HCT116 (cell line): ENCODE results near the gene CACNA1C. TPM values are rescaled to one million over a fixed set of nuclear protein-coding genes. Genes with fewer than 3 reads are reported as not detected.

ENCODE experiments used
- ATAC-seq: fragments of 200-7000 bp; cut with Tn5 transposase; 2 replicates; pipeline ENCODE4 v1.9.1; 2020; ENCODE audit warnings: mild to moderate bottlenecking, moderate library complexity
- BruUV-seq: library from RNA; stranded (reverse); fragments of 400-500 nt; replicated peaks from 2 replicates; lab custom pipeline; 2021; lab: Mats Ljungman, UMichigan
- CTCF ChIA-PET: fragments of 300-600 bp; sonication (Branson Sonifier 250); formaldehyde crosslinking; loops from one replicate; lab custom pipeline; 2021; ENCODE audit warnings: antibody characterized with exemption; lab: Charles Lee
- POLR2A ChIA-PET: fragments of 300-600, 350-600 bp; sonication (Branson Sonifier 250); formaldehyde crosslinking; loops from one replicate; lab custom pipeline; 2021; ENCODE audit warnings: antibody characterized with exemption; lab: Charles Lee
- RAD21 ChIA-PET, 2 experiments: fragments of 300-600 bp; sonication (Branson Sonifier 250); formaldehyde crosslinking; loops; one replicate each; lab custom pipeline; 2023; ENCODE audit warnings: low total read pairs in 2 of 2; ENCODE audit not compliant: uncharacterized antibody in 2 of 2, unreplicated experiment in 2 of 2, low non-redundant PET in 1 of 2; lab: Charles Lee
- DNase-seq: peaks from one replicate; pipeline ENCODE4 v3.0.0-alpha.2; 2010; ENCODE audit warnings: low read depth, low spot score
- H2AFZ ChIP-seq: fragments of 200-600 bp; shearing (Covaris generic), sonication (generic); 2 replicates; pipeline ENCODE4 v1.6.1; 2017; ENCODE audit warnings: low read depth, mixed run types, mixed read lengths, antibody characterized with exemption, low read length; ENCODE audit not compliant: poor library complexity, severe bottlenecking
- H3K27ac ChIP-seq: 2 replicates; pipeline ENCODE4 v1.5.1; 2012; ENCODE audit warnings: low read depth, low read length
- H3K27me3 ChIP-seq: fragments of 200-600 bp; sonication (generic); 2 replicates; pipeline ENCODE4 v1.6.1; 2016; ENCODE audit warnings: mixed run types, low read length, mixed read lengths; ENCODE audit not compliant: insufficient read depth
- H3K36me3 ChIP-seq, 2 experiments: fragments of 200-500 bp in 1 of 2; fragments of 200-600 bp in 1 of 2; sonication (Bioruptor generic) in 1 of 2; sonication (generic) in 1 of 2; 2 replicates each; pipeline versions ENCODE4 v1.5.1 to v1.6.1; 2014 to 2016; ENCODE audit warnings: low read length in 2 of 2, inconsistent platforms in 1 of 2, mixed read lengths in 1 of 2, mixed run types in 1 of 2; ENCODE audit not compliant: insufficient read depth in 2 of 2, control insufficient read depth in 1 of 2
- H3K4me1 ChIP-seq, 2 experiments: fragments of 200-600 bp in 1 of 2; sonication (generic) in 1 of 2; 2 replicates each; pipeline versions ENCODE4 v1.5.1 to v1.6.1; 2012 to 2017; ENCODE audit warnings: low read length in 2 of 2, inconsistent platforms in 1 of 2, mild to moderate bottlenecking in 1 of 2, mixed read lengths in 1 of 2, mixed run types in 1 of 2, moderate library complexity in 1 of 2; ENCODE audit not compliant: insufficient read depth in 2 of 2, control insufficient read depth in 1 of 2
- H3K4me2 ChIP-seq: fragments of 200-600 bp; sonication (generic); 2 replicates; pipeline ENCODE4 v1.6.1; 2017; ENCODE audit warnings: mixed run types, low read length, mixed read lengths
- H3K4me3 ChIP-seq, 2 experiments: fragments of 200-600 bp in 1 of 2; sonication (generic) in 1 of 2; replicated peaks in 1 of 2; 2 replicates each; pipeline ENCODE4 v1.5.1; 2011 to 2016; ENCODE audit warnings: low read length in 2 of 2, control low read depth in 1 of 2, low read depth in 1 of 2, mild to moderate bottlenecking in 1 of 2, mixed read lengths in 1 of 2, mixed run types in 1 of 2
- H3K79me2 ChIP-seq: fragments of 200-600 bp; sonication (generic); 2 replicates; pipeline ENCODE4 v1.6.1; 2017; ENCODE audit warnings: mild to moderate bottlenecking, mixed run types, low read length, moderate library complexity, mixed read lengths; ENCODE audit not compliant: insufficient read depth
- H3K9ac ChIP-seq: fragments of 200-600 bp; sonication (generic); 2 replicates; pipeline ENCODE4 v1.6.1; 2016; ENCODE audit warnings: low read length, mixed read lengths
- H3K9me2 ChIP-seq: fragments of 200-600 bp; sonication (generic), shearing (Covaris generic); 2 replicates; pipeline ENCODE4 v1.6.1; 2017; ENCODE audit warnings: mixed run types, mild to moderate bottlenecking, moderate library complexity; ENCODE audit not compliant: insufficient read depth
- H3K9me3 ChIP-seq, 2 experiments: fragments of 200-500 bp in 1 of 2; fragments of 200-600 bp in 1 of 2; sonication (Bioruptor generic) in 1 of 2; sonication (generic) in 1 of 2; 2 replicates each; pipeline ENCODE4 v1.6.1; 2014 to 2017; ENCODE audit warnings: low read length in 2 of 2, mixed read lengths in 2 of 2, inconsistent platforms in 1 of 2, low read depth in 1 of 2, mild to moderate bottlenecking in 1 of 2, mixed run types in 1 of 2, moderate library complexity in 1 of 2; ENCODE audit not compliant: control insufficient read depth in 1 of 2, insufficient read depth in 1 of 2
- H4K20me1 ChIP-seq: fragments of 200-600 bp; sonication (generic), shearing (Covaris generic); 2 replicates; pipeline ENCODE4 v1.6.1; 2017; ENCODE audit warnings: mixed run types, mild to moderate bottlenecking, moderate library complexity; ENCODE audit not compliant: insufficient read depth
- CBX3 ChIP-seq: IDR thresholded peaks from 2 replicates; pipeline ENCODE4 v1.6.1; 2012; ENCODE audit warnings: low read depth
- CEBPB ChIP-seq: IDR thresholded peaks from 2 replicates; pipeline ENCODE4 v1.6.1; 2012; ENCODE audit warnings: low read depth
- EGR1 ChIP-seq: IDR thresholded peaks from 2 replicates; pipeline ENCODE4 v1.6.1; 2012; ENCODE audit warnings: low read depth
- ELF1 ChIP-seq: IDR thresholded peaks from 2 replicates; pipeline ENCODE4 v1.6.1; 2012; ENCODE audit warnings: low read depth, borderline replicate concordance
- EZH2 ChIP-seq: fragments of 200-600 bp; sonication (generic); IDR thresholded peaks from 2 replicates; pipeline ENCODE4 v1.6.1; 2017; ENCODE audit warnings: antibody characterized with exemption, mixed run types
- EZH2phosphoT487 ChIP-seq: fragments of 200-600 bp; IDR thresholded peaks from 2 replicates; pipeline ENCODE4 v1.6.1; 2018; ENCODE audit warnings: antibody characterized with exemption, borderline replicate concordance
- FOSL1 ChIP-seq: IDR thresholded peaks from 2 replicates; pipeline ENCODE4 v1.6.1; 2012; ENCODE audit warnings: low read depth
- POLR2A ChIP-seq: IDR thresholded peaks from 2 replicates; pipeline ENCODE4 v1.7.0; 2011; ENCODE audit warnings: borderline replicate concordance; ENCODE audit not compliant: insufficient read depth, insufficient read length; ENCODE audit errors: extremely low read depth
- POLR2AphosphoS5 ChIP-seq: IDR thresholded peaks from 2 replicates; pipeline ENCODE4 v1.6.1; 2011; ENCODE audit warnings: mild to moderate bottlenecking, low read depth, low read length, moderate library complexity
- RAD21 ChIP-seq: IDR thresholded peaks from 2 replicates; pipeline ENCODE4 v1.6.1; 2012; ENCODE audit warnings: low read depth, mild to moderate bottlenecking
- SIN3A ChIP-seq: IDR thresholded peaks from 2 replicates; pipeline ENCODE4 v1.6.1; 2012; ENCODE audit warnings: low read depth
- SP1 ChIP-seq: IDR thresholded peaks from 2 replicates; pipeline ENCODE4 v1.6.1; 2012; ENCODE audit warnings: low read depth
- SRF ChIP-seq: IDR thresholded peaks from 2 replicates; pipeline ENCODE4 v1.6.1; 2012; ENCODE audit warnings: low read depth
- TCF7L2 ChIP-seq: IDR thresholded peaks from 2 replicates; pipeline ENCODE4 v1.7.0; 2011; ENCODE audit warnings: borderline replicate concordance, inconsistent platforms; ENCODE audit not compliant: insufficient read depth, insufficient read length; ENCODE audit errors: extremely low read depth
- YY1 ChIP-seq: IDR thresholded peaks from 2 replicates; pipeline ENCODE4 v1.6.1; 2011; ENCODE audit warnings: low read length, low read depth, moderate library complexity, mild to moderate bottlenecking; ENCODE audit not compliant: insufficient replicate concordance; ENCODE audit errors: extremely low read depth
- ZBTB33 ChIP-seq: IDR thresholded peaks from 2 replicates; pipeline ENCODE4 v1.6.1; 2011; ENCODE audit warnings: mild to moderate bottlenecking, low read length, moderate library complexity; ENCODE audit not compliant: insufficient replicate concordance; ENCODE audit errors: extremely low read depth
- ZNF274 ChIP-seq: fragments of 200-500 bp; sonication (Bioruptor generic); IDR thresholded peaks from 2 replicates; pipeline ENCODE4 v1.6.1; 2014; ENCODE audit warnings: mild to moderate bottlenecking, low read depth, low read length, inconsistent platforms
- intact Hi-C: fragments of 100-400 bp; cut with micrococcal nuclease; formaldehyde crosslinking; loops from 2 replicates; pipeline ENCODE4 v1.10.0; 2022
- total RNA-seq: library from RNA; stranded (reverse); gene quantifications from one replicate; pipeline ENCODE4 v1.2.1, GENCODE V29; 2021; ENCODE audit not compliant: unreplicated experiment
- TF ChIP-seq, protein P1 (sequence below): IDR thresholded peaks from 2 replicates; pipeline ENCODE4 v1.6.1; 2012
- TF ChIP-seq, protein P2 (sequence below): IDR thresholded peaks from 2 replicates; pipeline ENCODE4 v1.6.1; 2012

CACNA1C gene
- total RNA-seq, 1 experiment from 2014 or later, result 0.05 TPM

GRCh38 chr12:2523844-2524243 lies 471.1 kb downstream of the CACNA1C start:
- CTCF ChIA-PET, result no interaction called here
- no peak overlapping the region for H3K4me3 ChIP-seq
- no peak overlapping the region for H3K27ac ChIP-seq
- no peaks in the 10 kb centered on the region for H3K79me2 ChIP-seq
- no peaks in the 10 kb centered on the region for H3K4me1 ChIP-seq
- TF ChIP-seq RAD21 (no peak), SP1 (no peak), CEBPB (no peak), EGR1 (no peak), POLR2AphosphoS5 (no peak), POLR2A (no peak), EZH2phosphoT487 (no peak), SIN3A (no peak), YY1 (no peak)
- ATAC-seq (no peak), DNase-seq (no peak)
- POLR2A ChIA-PET, result no interaction called here
- peaks cover 11% of the 10 kb centered on the region; the same call in 1 of the 2 replicates for H3K27me3 ChIP-seq
- intact Hi-C loops, result no loop called here
- no peak overlapping the region for H3K4me2 ChIP-seq
- H4K20me1 ChIP-seq, result no peaks in the 10 kb centered on the region
- no peak overlapping the region for H3K9ac ChIP-seq
- no peaks in the 10 kb centered on the region for H3K9me2 ChIP-seq
- no peak overlapping the region for H2AFZ ChIP-seq
- no peaks in the 10 kb centered on the region for H3K36me3 ChIP-seq
- RAD21 ChIA-PET, result no interaction called here
- no peaks in the 10 kb centered on the region for H3K9me3 ChIP-seq
- BruUV-seq, result no TSS peak

DNA sequence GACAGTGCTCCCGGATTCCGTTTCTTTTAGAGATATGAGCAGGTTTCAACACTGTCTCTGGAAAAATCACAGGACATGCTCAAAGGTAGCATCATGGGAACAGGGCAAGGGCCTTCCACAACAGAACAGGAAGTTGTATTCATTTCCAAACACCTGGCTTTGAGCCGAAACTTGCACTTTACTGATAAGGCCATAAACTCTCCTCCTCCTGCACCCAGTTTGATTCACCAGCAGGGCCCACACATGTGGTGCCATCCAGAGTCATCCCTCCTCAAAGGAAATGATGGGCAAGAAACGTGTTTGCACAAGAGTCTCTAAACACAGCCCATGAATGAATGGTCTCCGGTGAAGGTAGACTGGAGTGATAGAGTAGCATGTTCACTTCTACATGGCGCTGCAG lies 473.6 kb downstream of the CACNA1C start:
- Histone ChIP-seq H2AFZ (no peak overlapping the region), H4K20me1 (no peaks in the 10 kb centered on the region), H3K36me3 (no peaks in the 10 kb centered on the region), H3K27ac (no peak overlapping the region), H3K9ac (no peak overlapping the region), H3K9me3 (no peaks in the 10 kb centered on the region), H3K79me2 (no peaks in the 10 kb centered on the region), H3K9me2 (no peaks in the 10 kb centered on the region), H3K4me2 (no peak overlapping the region), H3K4me3 (no peak overlapping the region), H3K27me3 (peaks cover 7% of the 10 kb centered on the region; the same call in 1 of the 2 replicates), H3K4me1 (no peaks in the 10 kb centered on the region)
- POLR2A ChIA-PET, result no interaction called here
- CTCF ChIA-PET, result no interaction called here
- DNase-seq (no peak), ATAC-seq (no peak)
- RAD21 ChIA-PET, result no interaction called here
- intact Hi-C loops, result no loop called here
- BruUV-seq, result no TSS peak
- TF ChIP-seq, protein P1, sequence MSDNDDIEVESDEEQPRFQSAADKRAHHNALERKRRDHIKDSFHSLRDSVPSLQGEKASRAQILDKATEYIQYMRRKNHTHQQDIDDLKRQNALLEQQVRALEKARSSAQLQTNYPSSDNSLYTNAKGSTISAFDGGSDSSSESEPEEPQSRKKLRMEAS, result no peak
- TF ChIP-seq FOSL1 (no peak), SRF (no peak), EZH2 (no peak), SP1 (no peak), TCF7L2 (no peak), ZNF274 (no peak), ELF1 (no peak), CEBPB (no peak), EGR1 (no peak), ZBTB33 (no peak), CBX3 (no peak), EZH2phosphoT487 (no peak), POLR2AphosphoS5 (no peak)
- TF ChIP-seq, protein P2, sequence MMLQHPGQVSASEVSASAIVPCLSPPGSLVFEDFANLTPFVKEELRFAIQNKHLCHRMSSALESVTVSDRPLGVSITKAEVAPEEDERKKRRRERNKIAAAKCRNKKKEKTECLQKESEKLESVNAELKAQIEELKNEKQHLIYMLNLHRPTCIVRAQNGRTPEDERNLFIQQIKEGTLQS, result no peak
